GM21515 (cell line): Measurements from ENCODE around the gene MYOF.
"Not testable (repeated sequence)": the region's sequence is repeated elsewhere in the genome, so short reads cannot be mapped to it uniquely, and the experiment has no call there.

ENCODE experiments used
- ATAC-seq: cut with Tn5 transposase; IDR thresholded peaks from one replicate; pipeline ENCODE4 v1.9.1; 2021; ENCODE audit not compliant: unreplicated experiment

Gene MYOF

DNA sequence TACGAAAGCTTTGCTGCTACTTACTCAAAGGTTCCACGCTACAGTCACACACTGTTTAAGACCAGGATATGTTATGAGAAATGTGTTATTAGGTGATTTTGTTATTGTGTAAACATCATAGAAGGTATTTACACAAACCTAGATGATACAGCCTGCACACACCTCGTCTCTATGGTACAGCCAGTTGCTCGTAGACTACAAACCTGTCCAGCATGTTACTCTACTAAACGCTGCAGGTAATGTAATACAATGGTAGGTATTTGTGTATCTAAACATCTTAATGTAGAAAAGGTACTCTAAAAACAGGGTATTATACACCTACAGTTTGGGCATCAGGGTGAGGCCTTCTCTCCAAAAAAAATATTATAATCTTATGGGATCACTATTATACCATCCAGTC is 181.2 kb downstream of the MYOF start:
- ATAC-seq: no peak

DNA sequence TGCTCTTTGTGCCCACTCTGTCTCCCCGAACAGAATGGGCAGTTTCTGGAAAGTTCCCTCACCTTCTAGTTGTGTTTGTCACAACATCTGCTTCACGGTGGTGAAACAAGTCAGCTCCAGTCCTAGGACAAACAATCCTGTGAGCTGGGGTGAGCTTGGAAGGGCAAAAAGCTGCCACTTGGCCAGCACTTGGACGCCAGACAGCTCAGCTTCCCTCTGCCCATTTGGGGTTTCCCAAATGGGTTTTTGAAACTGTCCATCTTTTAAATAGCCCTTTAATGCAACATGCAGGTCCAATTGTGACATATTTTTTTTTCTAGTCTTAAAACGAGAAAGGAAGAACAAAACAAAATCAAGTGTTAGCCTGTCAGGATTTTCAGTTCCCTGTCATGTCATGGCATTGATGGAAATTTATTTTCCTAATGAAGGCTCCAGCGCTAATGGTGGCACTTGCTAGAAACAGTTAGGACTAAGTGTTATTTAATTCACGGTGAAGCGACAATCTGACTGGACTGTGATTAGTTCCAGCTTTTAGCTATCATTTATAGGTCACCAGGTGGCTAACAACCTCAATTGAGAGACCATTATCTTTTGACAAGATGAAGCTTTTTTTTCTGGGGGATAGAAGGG is 181.7 kb downstream of the MYOF start:
- ATAC-seq: no peak

DNA sequence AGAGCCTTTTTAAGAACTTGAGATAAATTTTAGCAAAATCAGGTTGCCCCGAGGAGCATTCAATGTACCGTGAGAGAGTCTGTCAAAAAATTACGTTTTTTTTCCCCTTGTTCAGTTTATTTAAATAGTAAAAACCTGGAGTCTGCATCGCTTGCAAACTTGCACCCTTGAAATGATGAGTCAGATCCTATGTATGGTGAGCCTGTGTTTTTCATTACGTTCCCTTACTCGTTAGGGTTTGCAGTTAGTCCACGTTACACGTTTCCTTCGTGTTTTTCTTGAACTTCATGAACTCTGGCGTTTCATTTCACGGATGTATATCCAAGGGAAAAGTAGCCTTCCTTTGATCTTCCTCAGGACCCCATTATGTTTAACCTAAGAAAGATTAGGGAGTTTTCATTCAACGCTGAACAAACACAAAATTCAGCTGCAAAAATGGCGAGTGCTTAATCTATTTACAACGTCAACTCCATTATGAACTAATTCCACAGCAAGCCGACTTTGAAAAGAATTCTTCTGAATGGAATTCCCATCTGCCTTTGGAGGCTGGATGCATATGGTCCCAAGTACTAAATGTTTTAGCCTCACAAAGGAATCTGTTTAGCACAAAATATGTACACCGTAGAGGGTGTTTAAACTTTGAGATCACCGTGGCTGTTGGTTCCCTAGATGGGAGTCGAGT is 182.4 kb downstream of the MYOF start:
- ATAC-seq: no peak

DNA sequence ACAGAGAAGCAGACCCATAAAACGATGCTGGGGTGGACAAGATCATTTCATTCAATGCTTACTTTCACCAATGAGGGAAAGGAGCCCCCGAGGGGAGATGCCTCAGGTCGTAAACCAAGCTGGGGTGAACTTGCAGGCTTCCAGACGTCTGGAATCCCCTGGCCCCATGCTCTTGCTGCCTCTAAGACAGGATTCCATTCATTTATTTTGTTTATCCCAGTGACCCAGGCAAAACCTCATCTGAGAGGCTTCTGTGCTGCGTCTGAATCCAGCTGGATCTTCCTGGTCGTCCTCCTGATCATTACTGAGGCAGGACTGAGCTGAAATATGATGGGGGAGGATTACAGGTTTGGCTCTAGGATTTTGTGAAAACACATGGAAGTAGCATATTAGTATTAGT is 182.9 kb downstream of the MYOF start:
- no peak for ATAC-seq

DNA sequence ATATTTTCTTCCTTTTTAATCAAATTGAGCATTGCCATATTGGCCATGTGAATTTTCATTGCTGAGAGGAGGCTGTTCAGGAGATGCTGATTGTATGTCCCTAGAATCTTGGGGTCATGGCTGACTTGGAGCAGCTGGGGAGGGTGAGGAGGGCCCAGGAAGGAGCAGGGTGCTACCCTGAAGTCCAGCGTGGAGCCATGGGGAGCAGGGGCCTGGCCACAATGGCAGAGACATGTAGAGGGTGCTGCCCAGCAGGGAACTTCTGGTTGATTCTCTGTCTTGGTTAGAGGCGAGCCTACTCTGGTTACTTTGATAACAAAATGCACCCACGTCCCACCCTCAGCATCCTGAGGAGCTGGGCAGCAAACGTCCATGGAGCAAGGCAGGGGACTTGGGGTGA is 186.0 kb downstream of the MYOF start:
- no peak for ATAC-seq

DNA sequence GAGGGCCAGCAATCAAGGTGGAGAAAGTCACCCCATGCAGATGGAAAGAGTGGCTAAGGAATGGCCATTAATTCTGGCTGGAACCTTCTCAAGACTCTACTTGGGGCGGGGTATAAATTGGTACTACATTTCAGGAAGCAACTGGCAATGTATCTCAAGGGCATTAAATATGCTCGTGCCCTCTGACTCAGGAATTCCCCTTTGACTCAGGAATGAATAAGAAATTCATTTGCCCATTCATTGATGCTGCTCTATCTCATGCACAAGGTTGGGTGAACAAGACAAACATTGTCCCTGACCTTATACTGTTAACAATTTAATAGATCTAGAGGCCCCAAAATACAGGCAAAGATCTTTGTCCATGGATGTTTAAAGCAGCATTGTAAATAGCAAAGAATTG is 188.1 kb downstream of the MYOF start:
- no peak for ATAC-seq

DNA sequence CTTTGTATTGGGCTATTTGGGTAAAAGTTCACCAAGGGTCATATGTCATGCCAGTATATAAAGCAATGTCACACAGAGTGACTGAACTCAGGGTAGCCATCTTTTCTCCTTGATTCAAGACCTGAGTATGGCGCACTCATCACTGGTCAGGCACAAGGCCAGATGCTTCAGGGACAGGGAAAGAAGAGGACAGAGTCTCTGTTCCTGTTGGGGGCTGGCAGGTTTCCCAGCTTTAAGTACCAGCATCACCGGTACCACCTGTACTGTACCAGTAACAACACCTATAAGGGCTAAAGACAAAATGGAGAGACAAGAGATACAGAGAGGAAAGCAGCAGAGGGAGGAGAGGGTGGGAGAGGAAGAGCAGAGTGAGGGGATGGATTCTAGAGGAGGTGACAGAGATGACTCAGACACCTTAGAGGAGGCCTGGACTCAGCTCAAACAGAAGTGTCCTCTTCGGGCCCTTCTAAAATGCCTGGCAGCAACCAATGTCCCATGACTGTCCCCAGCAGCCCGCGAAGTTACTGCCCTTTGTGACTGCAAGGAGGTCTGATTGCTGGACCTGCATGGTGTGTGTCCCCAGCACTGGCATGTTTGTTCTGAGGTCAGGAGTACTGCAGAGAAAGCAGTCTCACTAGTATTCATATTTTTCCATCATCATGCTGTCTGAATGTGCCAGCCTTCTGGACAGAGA is 191.3 kb downstream of the MYOF start:
- no peak for ATAC-seq

DNA sequence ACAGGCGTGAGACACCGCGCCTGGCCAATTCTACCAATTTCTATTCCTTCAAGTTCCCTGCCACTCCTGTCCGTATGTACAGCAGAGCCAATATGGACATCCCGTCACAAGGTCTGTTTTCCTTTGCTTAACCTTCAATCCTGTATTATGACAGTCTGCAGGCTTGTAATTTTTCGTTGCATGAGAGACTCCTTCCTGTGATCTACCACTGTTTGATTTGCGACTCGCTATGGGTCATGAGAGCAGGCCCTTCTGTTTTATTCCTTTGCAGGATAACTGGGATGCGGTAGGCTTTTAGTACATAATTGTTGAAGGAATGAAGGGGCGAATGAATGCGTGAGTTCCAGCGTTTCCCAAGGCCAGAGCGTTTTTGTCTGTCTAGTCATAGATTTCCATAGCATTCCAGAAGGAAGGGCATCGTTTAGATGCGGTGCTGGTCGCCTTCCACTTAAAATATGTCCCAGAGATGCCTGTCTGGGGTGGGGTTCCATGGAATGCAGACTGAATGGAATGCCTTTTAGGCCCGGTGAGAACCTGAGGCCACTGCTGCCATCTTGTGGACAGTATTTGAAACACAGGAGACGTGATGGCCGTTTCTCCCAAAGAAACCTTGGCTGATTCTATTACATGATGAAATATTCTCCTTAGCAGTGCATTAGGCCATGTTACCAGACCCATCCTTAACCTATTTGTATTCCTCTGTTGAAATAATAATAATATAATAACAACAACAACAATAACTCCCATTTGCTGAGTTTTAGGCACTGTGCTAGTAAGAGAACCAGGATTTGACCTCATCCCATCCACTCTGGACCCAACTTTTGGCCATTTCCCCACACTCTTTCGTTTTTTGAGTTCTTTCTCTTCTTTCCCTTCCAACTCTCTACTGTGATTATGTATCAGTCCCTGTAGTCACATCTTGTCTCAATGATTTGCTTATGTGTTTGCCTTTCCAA is 193.2 kb downstream of the MYOF start:
- no peak for ATAC-seq

DNA sequence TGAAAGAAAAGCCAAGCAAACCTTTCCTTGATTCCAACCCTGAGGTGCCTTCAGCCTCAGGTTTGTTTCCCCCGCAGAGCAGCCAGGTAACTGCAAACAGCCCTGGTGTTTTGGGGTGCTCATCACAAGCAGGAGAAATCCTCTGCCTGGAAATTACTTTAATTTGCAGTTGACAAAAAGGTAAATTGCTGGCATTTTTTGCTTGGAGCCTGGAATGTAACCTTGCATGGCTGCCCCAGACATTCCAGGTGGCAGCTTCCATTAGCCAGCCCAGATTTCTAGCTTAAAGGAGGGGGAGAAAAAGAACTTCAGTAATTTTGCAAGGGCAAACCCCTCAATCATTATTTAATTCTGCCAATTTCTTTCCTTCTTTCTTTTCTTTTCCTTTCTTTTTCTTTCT is 194.4 kb downstream of the MYOF start:
- no peak for ATAC-seq

DNA sequence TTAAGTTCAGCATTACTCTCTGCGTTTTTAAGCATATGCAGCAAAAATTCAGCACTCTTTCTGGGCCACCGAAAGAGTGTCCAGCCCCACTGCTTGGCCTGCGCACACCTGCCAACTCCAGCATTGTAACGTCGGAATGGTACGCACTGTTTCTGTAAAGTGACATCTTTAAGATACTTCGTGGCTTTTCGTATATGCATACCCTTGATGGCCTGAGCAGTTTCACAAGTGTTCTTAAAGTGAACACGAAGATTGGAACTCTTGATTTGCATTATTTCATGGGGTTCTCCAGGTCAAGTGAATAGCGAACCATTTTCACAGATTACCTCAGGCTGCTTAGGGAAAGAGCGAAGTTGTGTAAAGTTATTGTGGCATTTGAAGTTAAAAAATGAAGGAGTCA is 197.9 kb downstream of the MYOF start:
- not testable (repeated sequence) for ATAC-seq

DNA sequence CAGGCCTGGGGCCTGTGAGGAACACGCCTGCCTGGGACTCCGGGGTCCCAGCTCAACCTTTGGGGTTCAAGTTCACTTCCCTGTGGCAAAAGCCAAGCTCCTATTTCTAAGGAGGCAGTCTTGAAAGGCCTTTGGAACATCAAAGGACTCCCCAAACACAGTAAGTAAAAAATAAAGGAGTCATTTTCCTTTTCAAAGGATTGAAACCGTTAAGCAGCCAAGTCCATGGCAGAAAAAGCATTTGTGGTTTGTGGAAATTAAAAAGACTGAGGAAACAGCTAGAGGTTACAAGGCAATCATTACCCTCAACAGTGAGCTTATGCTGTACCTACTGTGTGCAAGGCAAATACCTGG is 200.8 kb downstream of the MYOF start:
- ATAC-seq: no peak

DNA sequence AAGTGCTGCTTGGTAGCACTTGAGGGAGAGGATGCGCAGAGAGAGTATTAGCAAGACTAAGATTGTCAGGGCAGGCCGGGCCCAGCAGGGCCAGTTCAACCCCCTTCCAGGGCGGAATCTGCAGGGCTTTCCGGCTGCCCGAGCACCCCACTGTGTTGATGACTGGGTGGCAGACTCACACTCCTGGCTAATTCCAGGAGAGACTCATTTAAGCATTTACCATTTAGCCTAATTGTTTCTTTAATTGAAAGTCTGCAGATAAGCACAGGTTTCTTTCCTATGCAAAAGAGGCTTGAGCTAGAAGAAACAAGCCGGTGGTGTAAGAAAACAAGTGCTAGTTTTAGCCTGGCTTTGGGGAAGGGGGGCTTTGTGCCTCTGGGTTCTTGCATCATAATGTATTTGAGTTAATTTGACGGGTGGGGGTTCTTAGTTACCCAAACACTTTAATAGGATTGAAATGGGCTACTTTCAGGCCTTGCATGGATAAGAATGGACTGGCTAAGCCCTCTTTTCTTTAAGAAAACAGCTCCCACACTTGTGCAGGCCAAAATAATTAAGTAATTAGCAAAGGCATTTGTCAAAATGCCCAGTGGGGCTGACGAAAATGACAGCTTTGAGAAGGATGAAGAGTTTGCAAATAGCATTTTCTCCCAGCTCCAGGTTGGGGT is 201.3 kb downstream of the MYOF start:
- ATAC-seq: no peak

DNA sequence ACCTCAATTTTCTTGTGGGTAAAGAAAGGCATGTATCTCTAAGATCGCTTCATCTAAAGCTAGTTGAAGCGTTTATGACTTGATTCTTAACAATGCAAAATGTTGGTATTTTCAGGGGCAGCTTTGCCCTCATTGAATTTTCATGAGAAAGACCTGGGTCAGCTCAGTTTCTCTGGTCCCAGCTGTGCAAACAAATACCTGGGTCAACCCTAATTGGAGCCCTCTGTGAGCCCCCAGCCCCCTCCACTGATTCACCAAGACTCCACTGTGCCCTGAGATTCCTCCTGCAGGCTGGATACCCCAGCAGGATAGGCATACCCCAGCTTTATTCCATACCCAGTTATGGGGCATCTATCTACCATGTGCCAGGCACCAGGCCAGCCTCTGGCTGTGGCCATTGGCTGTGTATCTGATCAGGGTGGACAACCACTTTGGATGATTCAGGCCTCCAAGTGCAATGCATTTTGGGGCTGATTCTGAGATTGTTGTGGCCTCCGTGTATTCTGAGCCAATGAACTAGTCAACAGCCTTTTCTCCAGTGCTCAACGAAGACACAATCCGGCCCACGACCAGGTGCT is 201.9 kb downstream of the MYOF start:
- ATAC-seq: no peak

DNA sequence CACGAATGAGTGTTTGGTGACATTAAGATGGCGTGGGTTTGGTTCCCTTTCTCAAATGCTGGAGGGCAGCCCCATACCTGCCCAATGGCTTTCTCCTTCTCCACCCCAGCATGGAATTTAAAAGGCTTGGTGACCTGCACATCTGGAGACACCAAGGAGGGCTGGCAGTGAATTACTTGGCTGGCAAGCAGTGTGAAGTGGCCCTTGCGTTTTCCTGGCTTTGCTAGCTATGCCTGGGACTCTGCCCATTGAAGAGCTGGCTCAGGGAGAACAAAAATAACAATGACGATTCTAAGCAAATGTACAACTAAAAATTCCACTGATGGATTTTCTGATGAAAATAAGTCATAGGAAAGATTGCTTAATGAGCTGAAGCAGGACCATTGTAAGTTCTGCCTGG is 204.8 kb downstream of the MYOF start:
- ATAC-seq: no peak

DNA sequence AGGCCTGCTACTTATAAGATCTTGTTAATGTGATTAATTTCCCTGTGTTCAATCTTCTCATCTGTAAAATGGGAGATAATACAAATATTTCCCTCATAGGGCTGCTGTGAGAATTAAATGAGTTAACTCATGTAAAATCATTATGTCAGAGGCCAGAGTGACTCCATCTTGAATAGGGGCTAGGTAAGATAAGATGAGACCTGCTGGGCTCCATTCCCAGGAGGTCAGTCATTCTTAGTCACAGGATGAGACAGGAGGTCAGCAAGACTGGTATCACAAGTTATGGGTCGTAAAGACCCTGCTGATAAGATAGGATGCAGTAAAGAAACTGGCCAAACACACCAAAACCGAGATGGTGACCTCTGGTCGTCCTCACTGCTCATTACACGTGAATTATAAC is 207.7 kb downstream of the MYOF start:
- ATAC-seq: no peak

DNA sequence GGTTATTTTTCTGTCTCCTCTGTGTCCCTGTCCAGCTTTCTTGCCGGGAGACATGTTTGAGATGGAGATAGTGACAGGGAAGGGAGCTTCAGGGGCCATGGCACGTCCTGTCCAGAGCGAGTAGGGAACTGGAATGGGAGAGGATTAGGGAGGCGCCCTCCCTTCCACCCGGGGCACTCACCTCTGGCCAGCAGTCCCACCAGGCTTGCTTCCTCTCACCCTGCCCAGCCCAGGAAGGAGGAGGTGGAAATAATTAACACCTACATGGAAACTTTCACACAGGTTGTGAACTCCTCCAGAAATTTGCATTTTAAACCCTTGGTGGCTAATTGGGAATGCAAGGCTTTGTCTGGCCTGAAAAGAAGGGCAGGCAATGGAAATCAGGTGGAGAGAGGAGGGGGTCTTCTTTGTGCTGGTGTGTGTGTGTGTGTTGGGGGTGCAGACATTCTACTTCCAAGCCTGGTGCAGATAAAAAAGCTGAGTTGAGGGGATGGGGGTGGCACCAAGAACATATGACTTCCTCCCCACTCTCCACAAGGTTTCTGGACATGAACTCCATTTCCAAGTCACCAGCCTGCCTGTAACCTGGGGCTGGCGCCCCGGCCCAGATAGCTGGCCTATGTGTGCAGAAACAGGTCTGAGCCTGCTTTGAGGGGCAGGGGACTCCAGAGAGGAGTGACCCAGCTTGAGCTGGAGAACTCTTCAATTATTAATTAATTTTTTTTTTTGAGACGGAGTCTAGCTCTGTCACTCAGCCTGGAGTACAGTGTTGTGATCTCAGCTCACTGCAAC is 209.1 kb downstream of the MYOF start:
- ATAC-seq: no peak

DNA sequence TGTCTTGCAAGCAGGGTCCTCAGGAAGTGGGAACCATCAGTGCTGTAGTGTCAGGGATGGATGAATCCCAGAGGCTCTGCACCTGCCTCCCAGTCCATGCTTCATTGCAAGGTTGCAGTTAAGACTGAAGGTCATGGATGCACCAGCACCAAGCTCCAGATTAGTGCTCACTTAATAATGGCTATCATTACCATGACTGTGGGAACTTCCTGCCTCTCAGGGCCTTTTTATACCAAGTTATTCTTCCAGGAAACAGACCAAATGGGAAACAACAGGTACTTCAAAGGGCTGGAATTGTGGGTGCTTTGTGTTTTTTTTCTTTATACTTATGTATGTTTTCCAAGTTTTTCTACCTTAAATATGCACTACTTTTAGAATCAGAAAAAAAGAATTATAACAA is 210.8 kb downstream of the MYOF start:
- ATAC-seq: no peak

DNA sequence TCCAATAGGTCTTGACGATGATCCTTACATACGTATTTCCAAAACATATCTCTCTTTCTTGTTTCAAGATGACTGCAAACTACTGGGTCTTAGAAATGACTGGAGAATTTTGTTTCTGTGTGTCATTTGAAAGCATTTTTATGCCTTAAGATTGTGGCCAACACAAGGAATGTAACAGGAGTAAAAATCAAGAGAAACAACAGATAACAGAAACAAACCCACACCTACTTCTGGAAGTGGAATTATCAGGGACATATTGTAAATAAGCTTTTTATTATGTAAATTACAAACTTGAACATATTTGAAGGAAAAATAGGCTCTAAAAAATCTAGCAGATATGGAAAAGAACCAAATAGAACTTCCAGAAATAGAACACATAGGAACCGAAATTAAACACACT is 212.9 kb downstream of the MYOF start:
- no peak for ATAC-seq

DNA sequence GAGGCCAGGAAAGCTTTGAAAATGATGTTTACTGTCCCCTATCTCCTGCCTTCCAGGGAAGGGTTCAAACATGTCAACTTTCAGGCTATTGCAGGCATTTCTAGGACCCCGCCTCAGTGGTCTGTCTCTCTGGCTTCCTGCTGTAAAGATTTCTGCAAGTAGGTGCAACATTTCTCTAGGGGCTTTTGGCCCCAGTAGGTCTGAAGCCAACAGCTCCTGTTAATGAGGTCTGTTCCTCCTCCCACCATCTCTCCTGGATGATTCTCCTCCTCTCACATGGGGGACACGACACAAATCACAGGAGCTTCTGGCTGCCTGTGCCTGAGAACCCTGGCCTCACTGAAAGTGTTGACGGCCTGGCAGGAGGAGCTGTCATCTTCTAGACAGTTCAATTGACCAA is 214.1 kb downstream of the MYOF start:
- no peak for ATAC-seq

DNA sequence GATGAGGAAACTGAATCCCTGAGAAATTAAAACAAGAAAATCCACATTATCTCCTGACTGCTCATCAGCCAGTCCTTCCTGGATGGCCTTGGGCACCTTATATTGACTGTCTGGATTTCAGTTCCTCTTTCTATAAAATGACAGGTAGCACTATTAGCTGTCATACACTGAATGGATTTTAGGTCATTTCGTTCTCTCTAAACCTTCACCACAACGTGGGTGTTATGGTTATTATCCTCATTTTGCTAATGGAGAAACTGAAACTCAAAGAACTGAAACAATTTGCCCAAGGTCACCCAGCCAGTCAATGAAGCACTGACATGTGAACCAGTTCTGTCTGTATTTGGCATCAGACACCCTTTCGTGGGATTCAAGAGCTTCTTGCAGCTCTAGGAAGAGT is 214.6 kb downstream of the MYOF start:
- peak; percentile 99 for ATAC-seq
